Activated CD8-positive, alpha-beta memory T cell treated with anti-CD3 and anti-CD28 coated beads for 48 hours (primary cell): Measurements from ENCODE around the gene LMNTD2.

ENCODE experiments used
- DNase-seq, 3 experiments: peaks; one replicate each; pipeline ENCODE4 v3.0.0-alpha.2; 2020; ENCODE audit warnings: low read depth in 2 of 3, low spot score in 2 of 3

Gene LMNTD2

GRCh38 chr11:568306-569157, 8.0 kb upstream of the LMNTD2 start:
- DNase-seq: peak; percentile 78 to 91 (median 80)

GRCh38 chr11:567629-568292, 7.2 kb upstream of the LMNTD2 start:
- no peak for DNase-seq

DNA sequence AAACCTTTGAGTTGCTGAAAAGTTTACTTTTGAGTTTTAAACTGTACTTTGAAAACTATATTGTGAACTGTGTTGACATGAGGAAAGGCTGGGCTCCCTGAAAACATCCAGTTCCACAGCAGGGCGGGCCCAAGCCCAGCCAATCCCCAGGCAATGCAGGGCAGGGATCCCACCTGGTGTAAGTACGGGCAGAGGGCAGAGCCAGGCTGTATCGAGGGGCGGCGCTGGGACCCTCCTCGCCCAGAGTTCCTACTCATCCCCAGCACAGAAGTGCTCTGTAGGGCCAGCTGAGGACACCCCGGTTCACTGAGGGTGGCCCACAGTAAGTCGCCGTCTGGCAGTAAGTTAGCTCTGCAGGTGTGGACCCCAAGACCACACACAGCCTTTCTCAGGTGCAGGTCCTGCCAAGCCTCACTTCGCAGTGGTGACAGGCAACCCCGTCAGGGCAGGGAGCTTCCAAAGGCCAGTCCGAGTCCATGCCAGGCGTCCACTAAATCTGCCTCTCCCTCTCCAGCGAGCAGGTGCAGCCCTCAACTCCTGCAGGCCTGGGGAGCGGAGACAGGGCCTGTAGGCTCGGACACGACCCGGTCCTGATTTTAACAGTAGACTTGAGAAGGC, 6.6 kb upstream of the LMNTD2 start:
- no peak for DNase-seq

DNA sequence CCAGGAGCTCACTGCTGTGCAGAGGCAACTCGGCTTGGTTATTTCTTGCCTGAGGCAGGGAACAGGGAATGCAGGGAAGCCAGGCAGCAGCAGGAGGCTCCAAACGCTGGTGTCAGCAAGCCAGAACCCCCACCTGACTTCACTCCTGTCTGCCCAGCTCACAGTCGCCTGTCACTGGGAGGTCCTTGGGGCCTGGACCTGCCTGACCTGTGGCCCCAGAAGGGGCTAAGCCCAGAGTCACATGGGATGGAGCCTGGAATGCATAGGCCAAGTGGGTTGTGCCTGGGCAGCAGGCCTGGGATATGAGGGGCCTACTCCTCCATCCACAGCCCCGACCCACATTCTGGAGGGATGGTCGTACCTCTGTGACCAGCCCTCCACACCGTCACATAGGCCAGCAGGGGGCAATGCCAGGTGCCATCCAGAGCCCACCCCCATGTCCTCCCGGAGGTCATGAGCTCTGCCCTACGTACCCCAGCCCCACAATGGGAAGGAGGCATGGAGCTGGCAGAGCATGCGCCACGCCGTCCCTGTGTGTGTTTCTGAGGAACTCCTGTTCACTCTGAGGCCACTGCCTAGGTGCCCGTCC, 5.5 kb upstream of the LMNTD2 start:
- DNase-seq: no peak

DNA sequence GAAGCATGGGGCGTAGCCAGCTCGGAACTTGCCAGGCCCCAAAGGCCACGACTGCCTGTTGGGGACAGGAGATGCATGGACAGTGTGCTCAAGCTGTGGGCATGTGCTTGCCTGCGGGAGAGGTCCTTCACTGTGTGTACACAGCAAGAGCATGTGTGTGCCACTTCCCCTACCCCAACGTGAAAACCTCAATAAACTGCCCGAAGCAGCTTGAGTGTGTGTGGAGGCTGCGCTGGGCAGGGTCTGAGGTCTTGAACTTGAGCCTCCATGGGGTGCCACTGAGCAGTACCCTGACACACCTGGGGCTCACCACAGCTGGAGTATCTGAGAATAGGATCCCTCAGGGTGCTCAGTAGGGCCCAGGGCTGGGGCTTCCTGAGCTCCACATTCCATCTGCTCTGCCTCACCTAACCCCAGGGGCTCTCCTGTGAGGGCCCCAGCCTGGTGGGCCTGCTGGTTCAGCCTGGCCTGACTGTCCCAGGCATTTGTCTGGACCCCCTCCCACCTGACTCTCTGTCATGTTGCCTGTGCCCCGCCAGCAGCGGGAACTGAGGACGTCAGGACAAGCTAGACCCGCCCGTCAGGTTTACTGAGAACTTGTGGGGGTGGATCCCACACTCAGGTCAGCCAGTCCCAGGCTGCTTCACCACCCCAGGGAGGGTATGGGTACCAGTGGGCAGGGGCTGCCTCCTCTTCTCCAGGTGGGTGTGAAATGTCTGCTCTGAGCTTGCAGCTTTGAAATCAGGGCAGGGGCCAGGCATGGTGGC, 3.5 kb upstream of the LMNTD2 start:
- no peak for DNase-seq

- no peak for DNase-seq
Observed at GRCh38 chr11:563066-563811, 2.7 kb upstream of the LMNTD2 start.

- no peak for DNase-seq
Observed at GRCh38 chr11:562046-562645, 1.6 kb upstream of the LMNTD2 start.

DNA sequence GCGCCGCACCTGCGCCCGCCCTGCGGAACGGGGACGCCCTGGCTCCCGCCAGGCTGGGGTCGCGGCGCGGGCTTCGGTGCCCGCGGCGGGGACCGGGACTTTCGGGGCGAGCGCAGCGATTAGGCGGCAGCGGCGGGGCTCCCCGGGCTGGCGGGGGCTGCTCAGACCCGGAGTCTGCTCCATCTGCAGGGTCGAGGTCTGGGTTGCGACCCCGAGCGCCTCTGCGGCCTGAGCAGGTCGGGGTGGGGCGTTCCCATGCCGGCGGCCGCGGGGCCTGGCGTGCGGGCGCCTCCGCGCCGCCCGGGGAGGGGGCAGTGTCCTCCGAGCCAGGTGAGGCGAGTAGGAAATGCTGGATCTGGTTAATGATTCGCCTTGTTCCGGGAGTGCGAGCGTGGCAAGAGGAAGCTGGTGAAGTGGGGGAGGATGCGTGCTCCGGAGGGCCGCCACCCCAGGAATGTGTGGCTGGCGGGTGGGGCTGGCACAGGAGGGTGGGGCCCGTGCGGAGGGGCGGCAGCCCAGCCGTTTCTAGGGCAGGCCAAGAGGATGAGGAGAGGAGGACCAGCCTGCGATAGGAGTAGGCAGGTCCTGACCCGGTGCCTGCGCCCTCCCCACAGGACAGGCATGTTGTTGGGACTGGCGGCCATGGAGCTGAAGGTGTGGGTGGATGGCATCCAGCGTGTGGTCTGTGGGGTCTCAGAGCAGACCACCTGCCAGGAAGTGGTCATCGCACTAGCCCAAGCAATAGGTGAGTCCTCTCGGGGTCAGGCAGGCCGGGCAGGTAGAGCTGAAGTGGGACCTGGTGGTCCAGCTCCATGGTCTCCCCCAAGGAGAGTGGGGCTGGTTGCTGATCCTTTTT, 838 bp upstream of the LMNTD2 start:
- DNase-seq: no peak

- DNase-seq: no peak
Observed at GRCh38 chr11:559712-560304, 730 bp downstream of the LMNTD2 start.

DNA sequence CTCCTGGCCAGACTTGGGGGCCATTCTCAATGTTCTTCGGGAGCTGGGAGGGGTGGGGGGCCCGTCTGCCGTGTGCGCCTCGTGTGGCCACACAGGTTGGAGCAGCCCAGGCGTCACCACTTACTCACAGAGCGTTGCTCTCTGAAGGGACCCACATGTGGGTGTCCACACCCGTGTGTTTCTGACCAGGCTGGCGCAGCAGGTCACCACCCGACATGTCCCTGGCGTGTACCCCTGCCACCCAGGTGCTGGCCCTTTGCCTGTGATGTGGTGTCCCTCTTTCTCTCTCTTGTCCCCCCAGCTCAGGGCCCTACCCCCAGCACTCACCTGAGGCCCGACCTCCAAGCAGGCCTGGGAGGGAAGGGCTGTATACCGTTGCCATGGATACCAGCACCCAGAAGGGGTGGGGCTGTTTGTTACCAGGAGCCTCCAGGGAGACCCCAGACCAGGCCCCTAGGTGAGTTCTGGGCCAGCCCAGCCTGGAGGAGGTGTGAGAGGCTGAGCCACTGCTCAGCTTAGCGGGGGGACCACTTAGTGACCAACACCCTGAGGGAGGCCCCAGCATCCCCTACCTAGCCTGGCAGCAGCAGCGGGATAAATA, 1.4 kb downstream of the LMNTD2 start:
- no peak for DNase-seq

GRCh38 chr11:558503-558902, 2.0 kb downstream of the LMNTD2 start:
- DNase-seq: no peak

GRCh38 chr11:557328-558132, 3.0 kb downstream of the LMNTD2 start:
- DNase-seq: no peak

GRCh38 chr11:556662-557256, 3.8 kb downstream of the LMNTD2 start:
- DNase-seq: no peak

DNA sequence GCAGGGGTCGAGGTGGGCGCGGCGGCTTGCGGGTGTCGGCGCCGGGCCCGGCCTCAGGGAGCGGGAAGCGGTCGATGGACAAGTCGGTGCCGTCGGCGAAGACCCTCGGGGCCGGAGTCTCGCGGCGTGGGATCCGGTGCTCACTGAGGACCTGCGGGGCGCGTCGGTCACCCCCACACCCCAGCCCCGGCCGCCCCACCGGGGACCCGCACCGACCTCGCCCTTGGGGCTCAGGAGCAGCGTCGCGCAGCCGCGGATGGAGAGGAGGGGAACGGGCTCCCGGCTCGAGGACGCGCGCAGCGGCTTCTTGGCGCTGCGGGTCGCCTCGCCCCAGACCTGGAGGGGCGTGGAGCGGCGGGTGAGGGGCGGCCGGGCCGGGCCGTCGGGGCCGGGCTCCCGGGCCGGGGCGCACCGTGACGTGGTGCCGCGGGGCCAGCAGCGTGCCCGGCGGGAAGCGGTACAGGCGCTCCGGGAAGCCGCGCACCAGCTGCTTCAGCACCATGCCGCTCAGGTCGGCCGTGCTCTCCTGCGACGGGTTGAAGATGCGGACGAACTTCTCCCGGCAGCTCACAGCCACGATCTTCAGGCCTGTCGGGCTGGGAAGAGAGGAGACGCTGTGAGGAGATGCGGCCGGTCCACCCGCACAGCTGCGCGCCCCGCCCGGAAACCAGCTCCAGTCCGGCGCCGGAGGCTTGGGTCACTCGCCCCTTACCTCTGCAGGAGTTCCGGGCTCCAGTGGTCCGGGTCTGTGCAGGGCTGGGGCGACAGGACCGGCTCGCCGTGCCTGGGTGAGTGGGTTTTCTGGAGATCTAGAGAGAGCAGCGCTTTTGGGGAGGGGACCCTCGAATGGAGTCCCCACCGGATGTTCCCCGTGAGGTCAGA, 4.5 kb downstream of the LMNTD2 start:
- DNase-seq: no peak

GRCh38 chr11:555227-555779, 5.2 kb downstream of the LMNTD2 start:
- DNase-seq: no peak
